ENCODE data around the gene CEP44. TPM values are rescaled to one million over a fixed set of nuclear protein-coding genes. Genes with fewer than 3 reads are reported as not detected.
A peak's percentile ranks its signal among the peaks of the same experiment; 100 is the strongest.
"Not testable (repeated sequence)": the region's sequence is repeated elsewhere in the genome, so short reads cannot be mapped to it uniquely, and the experiment has no call there.

CEP44 gene
- total RNA-seq, 1 donor from 2014 or later, result 11.5 TPM

GRCh38 chr4:174358829-174359228 lies 75.1 kb downstream of the CEP44 start:
- peak overlapping the region; percentile 6 for H3K4me2 ChIP-seq (ENCODE audit: low read length)
- no peak overlapping the region for H3K9ac ChIP-seq (ENCODE audit: low read length)
- no peak overlapping the region for H2AFZ ChIP-seq (ENCODE audit: low read depth, low read length)
- Mint-ChIP-seq H3K9me3 (ENCODE audit: unreplicated experiment) (peaks cover 2% of the 10 kb centered on the region), H3K27me3 (ENCODE audit: low read depth, unreplicated experiment) (no peaks in the 10 kb centered on the region), H3K4me1 (ENCODE audit: low read depth, unreplicated experiment) (peaks cover 11% of the 10 kb centered on the region), H3K4me3 (ENCODE audit: unreplicated experiment) (no peak overlapping the region), H3K36me3 (ENCODE audit: low read depth, unreplicated experiment) (no peaks in the 10 kb centered on the region), H3K27ac (ENCODE audit: unreplicated experiment) (no peak overlapping the region)
- no peaks in the 10 kb centered on the region for H3K79me2 ChIP-seq (ENCODE audit: insufficient read depth, low read length)
- no peak overlapping the region for H3K27ac ChIP-seq (ENCODE audit: low read depth, low read length)
- no peaks in the 10 kb centered on the region for H3K27me3 ChIP-seq (ENCODE audit: insufficient read depth, low read length)
- H3K4me3 ChIP-seq (ENCODE audit: insufficient read depth, low read depth, low read length), result no peak overlapping the region
- TF ChIP-seq EZH2 (IDR thresholded peaks at IDR 0.05; ENCODE audit: insufficient read depth, low read length) (no peak), CTCF (IDR thresholded peaks at IDR 0.05; ENCODE audit: insufficient read depth, low read depth, low read length) (no peak)
- no peaks in the 10 kb centered on the region for H4K20me1 ChIP-seq (ENCODE audit: insufficient read depth, low read length)
- H3K9me3 ChIP-seq (ENCODE audit: insufficient read depth, low read depth, low read length), result no peaks in the 10 kb centered on the region
- no peaks in the 10 kb centered on the region for H3K36me3 ChIP-seq (ENCODE audit: insufficient read depth, low read length)
- DNase-seq (ENCODE audit: low read depth) (peak; percentile 77), FAIRE-seq (no peak)
- H3K4me1 ChIP-seq (ENCODE audit: insufficient read depth, low read length), result no peaks in the 10 kb centered on the region

DNA sequence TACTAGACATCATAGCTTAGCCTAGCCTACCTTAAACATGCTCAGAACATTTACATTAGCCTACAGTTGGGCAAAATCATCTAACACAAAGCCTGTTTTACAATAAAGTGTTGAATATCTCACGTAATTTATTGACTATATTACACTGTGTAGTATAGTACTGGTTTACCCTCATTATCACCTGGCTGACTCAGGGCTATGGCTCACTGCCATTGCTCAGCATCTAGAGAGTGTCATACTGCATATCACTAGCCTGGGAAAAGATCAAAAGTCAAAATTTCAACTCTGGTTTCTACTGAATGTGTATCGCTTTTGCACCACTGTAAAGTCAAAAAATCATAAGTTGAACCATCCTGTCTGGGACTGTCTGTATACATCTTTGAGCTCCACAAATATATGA lies 78.6 kb downstream of the CEP44 start:
- no peaks in the 10 kb centered on the region for H3K4me1 ChIP-seq (ENCODE audit: insufficient read depth, low read length)
- H3K9ac ChIP-seq (ENCODE audit: low read length), result no peak overlapping the region
- no peaks in the 10 kb centered on the region for H3K79me2 ChIP-seq (ENCODE audit: insufficient read depth, low read length)
- FAIRE-seq (no peak), DNase-seq (ENCODE audit: low read depth) (no peak)
- no peak overlapping the region for H3K4me3 Mint-ChIP-seq (ENCODE audit: unreplicated experiment)
- no peaks in the 10 kb centered on the region for H3K36me3 ChIP-seq (ENCODE audit: insufficient read depth, low read length)
- no peaks in the 10 kb centered on the region for H3K27me3 Mint-ChIP-seq (ENCODE audit: low read depth, unreplicated experiment)
- H3K27me3 ChIP-seq (ENCODE audit: insufficient read depth, low read length), result no peaks in the 10 kb centered on the region
- no peak overlapping the region for H3K27ac Mint-ChIP-seq (ENCODE audit: unreplicated experiment)
- no peaks in the 10 kb centered on the region for H4K20me1 ChIP-seq (ENCODE audit: insufficient read depth, low read length)
- H3K36me3 Mint-ChIP-seq (ENCODE audit: low read depth, unreplicated experiment), result no peaks in the 10 kb centered on the region
- no peaks in the 10 kb centered on the region for H3K9me3 ChIP-seq (ENCODE audit: insufficient read depth, low read depth, low read length)
- TF ChIP-seq CTCF (IDR thresholded peaks at IDR 0.05; ENCODE audit: insufficient read depth, low read depth, low read length) (no peak), EZH2 (IDR thresholded peaks at IDR 0.05; ENCODE audit: insufficient read depth, low read length) (no peak)
- H3K27ac ChIP-seq (ENCODE audit: low read depth, low read length), result no peak overlapping the region
- H3K9me3 Mint-ChIP-seq (ENCODE audit: unreplicated experiment), result peaks cover 2% of the 10 kb centered on the region
- H3K4me2 ChIP-seq (ENCODE audit: low read length), result no peak overlapping the region
- no peak overlapping the region for H3K4me3 ChIP-seq (ENCODE audit: insufficient read depth, low read depth, low read length)
- H3K4me1 Mint-ChIP-seq (ENCODE audit: low read depth, unreplicated experiment), result peaks cover 11% of the 10 kb centered on the region
- no peak overlapping the region for H2AFZ ChIP-seq (ENCODE audit: low read depth, low read length)

GRCh38 chr4:174363782-174364181 lies 80.1 kb downstream of the CEP44 start:
- not testable (repeated sequence) for H3K4me3 ChIP-seq (ENCODE audit: insufficient read depth, low read depth, low read length); H4K20me1 ChIP-seq (ENCODE audit: insufficient read depth, low read length); H3K4me1 ChIP-seq (ENCODE audit: insufficient read depth, low read length); H3K36me3 ChIP-seq (ENCODE audit: insufficient read depth, low read length); H3K27ac ChIP-seq (ENCODE audit: low read depth, low read length); FAIRE-seq; H3K9ac ChIP-seq (ENCODE audit: low read length); H3K9me3 Mint-ChIP-seq (ENCODE audit: unreplicated experiment); H3K27me3 Mint-ChIP-seq (ENCODE audit: low read depth, unreplicated experiment); H3K36me3 Mint-ChIP-seq (ENCODE audit: low read depth, unreplicated experiment); H3K27me3 ChIP-seq (ENCODE audit: insufficient read depth, low read length); H3K4me3 Mint-ChIP-seq (ENCODE audit: unreplicated experiment); H3K79me2 ChIP-seq (ENCODE audit: insufficient read depth, low read length); H2AFZ ChIP-seq (ENCODE audit: low read depth, low read length); H3K9me3 ChIP-seq (ENCODE audit: insufficient read depth, low read depth, low read length); DNase-seq (ENCODE audit: low read depth); H3K4me1 Mint-ChIP-seq (ENCODE audit: low read depth, unreplicated experiment); H3K27ac Mint-ChIP-seq (ENCODE audit: unreplicated experiment); H3K4me2 ChIP-seq (ENCODE audit: low read length)
